ENCODE data around the gene OSBPL9. TPM values are rescaled to one million over a fixed set of nuclear protein-coding genes. Genes with fewer than 3 reads are reported as not detected.

Gene OSBPL9
- total and polyA plus RNA-seq, 2 donors (not counting 1 experiment from before 2014, with no cell fraction given): 23.1 to 59.6 TPM

GRCh38 chr1:51648180-51649109 is 31.6 kb downstream of the OSBPL9 start:
- TF ChIP-seq CTCF (IDR thresholded peaks at IDR 0.05) (no peak), EZH2 (IDR thresholded peaks at IDR 0.05; ENCODE audit: borderline replicate concordance, insufficient read depth, low read depth, low read length, poor library complexity, severe bottlenecking) (no peak)
- 61% methylated on average over 2 of the region's 6 CpGs for WGBS (ENCODE audit: insufficient coverage)
- Histone ChIP-seq H3K27ac (ENCODE audit: low read length in 2 of 2) (no peak overlapping the region), H3K9ac (ENCODE audit: low read length) (no peak overlapping the region), H3K4me3 (ENCODE audit: control extremely low read depth in 1 of 5, extremely low read depth in 1 of 5, insufficient read depth in 1 of 5, low read depth in 2 of 5, low read length in 4 of 5) (no peak overlapping the region), H3K36me3 (replicated peaks in 1 of 2; ENCODE audit: control extremely low read depth in 1 of 2, control insufficient read depth in 1 of 2, extremely low read depth in 1 of 2, insufficient read depth in 2 of 2, low read length in 1 of 2) (peaks cover 1 to 2% of the 10 kb centered on the region in 2 experiments), H3K4me2 (replicated peaks; ENCODE audit: low read depth, low read length, poor library complexity, severe bottlenecking) (no peak overlapping the region), H3K4me1 (ENCODE audit: control insufficient read depth in 2 of 2, insufficient read depth in 2 of 2, low read length in 2 of 2) (no peaks in the 10 kb centered on the region), H4K20me1 (ENCODE audit: control insufficient read depth, insufficient read depth, low read length, poor library complexity, severe bottlenecking) (peaks cover 19% of the 10 kb centered on the region), H3K9me3 (ENCODE audit: control extremely low read depth in 1 of 3, control insufficient read depth in 2 of 3, insufficient read depth in 1 of 3, low read length in 2 of 3) (no peaks in the 10 kb centered on the region), H2AFZ (ENCODE audit: insufficient read depth, low read depth, low read length, poor library complexity, severe bottlenecking) (no peak overlapping the region), H3K79me2 (ENCODE audit: control insufficient read depth, insufficient read depth, low read length) (peaks cover 42% of the 10 kb centered on the region), H3K27me3 (replicated peaks in 1 of 4; ENCODE audit: control extremely low read depth in 1 of 4, control insufficient read depth in 3 of 4, insufficient read depth in 4 of 4, low read length in 3 of 4) (no peaks in the 10 kb centered on the region)
- H3K27me3 Mint-ChIP-seq: no peaks in the 10 kb centered on the region
- POLR2A ChIA-PET: no interaction called here
- ATAC-seq (ENCODE audit: low read depth) (no peak), DNase-seq (no peak)
- H3K4me3 Mint-ChIP-seq: no peak overlapping the region
- H3K27ac Mint-ChIP-seq: no peak overlapping the region
- H3K9me3 Mint-ChIP-seq (ENCODE audit: insufficient read depth): peaks cover 2% of the 10 kb centered on the region
- CTCF ChIA-PET: no interaction called here
- intact Hi-C loops (cut with micrococcal nuclease): no loop called here
- H3K4me1 Mint-ChIP-seq: peaks cover 4% of the 10 kb centered on the region

GRCh38 chr1:51649593-51650091 is 32.8 kb downstream of the OSBPL9 start:
- peaks cover 3% of the 10 kb centered on the region for H3K4me1 Mint-ChIP-seq
- POLR2A ChIA-PET: no interaction called here
- H3K36me3 ChIP-seq (replicated peaks in 1 of 2; ENCODE audit: control extremely low read depth in 1 of 2, control insufficient read depth in 1 of 2, extremely low read depth in 1 of 2, insufficient read depth in 2 of 2, low read length in 1 of 2): peaks cover 1 to 5% of the 10 kb centered on the region in 2 experiments
- H3K79me2 ChIP-seq (ENCODE audit: control insufficient read depth, insufficient read depth, low read length): peaks cover 37% of the 10 kb centered on the region
- H3K27ac ChIP-seq (ENCODE audit: low read length in 2 of 2): no peak overlapping the region
- H3K4me2 ChIP-seq (replicated peaks; ENCODE audit: low read depth, low read length, poor library complexity, severe bottlenecking): no peak overlapping the region
- ATAC-seq (ENCODE audit: low read depth): no peak
- no peaks in the 10 kb centered on the region for H3K27me3 ChIP-seq (replicated peaks in 1 of 4; ENCODE audit: control extremely low read depth in 1 of 4, control insufficient read depth in 3 of 4, insufficient read depth in 4 of 4, low read length in 3 of 4)
- no peak for TF ChIP-seq CTCF (IDR thresholded peaks at IDR 0.05)
- TF ChIP-seq EZH2 (IDR thresholded peaks at IDR 0.05; ENCODE audit: borderline replicate concordance, insufficient read depth, low read depth, low read length, poor library complexity, severe bottlenecking): no peak
- no CpG with 5 or more reads among the region's 4 CpGs for WGBS (ENCODE audit: insufficient coverage)
- no peaks in the 10 kb centered on the region for H3K27me3 Mint-ChIP-seq
- H3K4me1 ChIP-seq (ENCODE audit: control insufficient read depth in 2 of 2, insufficient read depth in 2 of 2, low read length in 2 of 2): no peaks in the 10 kb centered on the region
- H3K9ac ChIP-seq (ENCODE audit: low read length): no peak overlapping the region
- no peak for DNase-seq
- no peak overlapping the region for H3K27ac Mint-ChIP-seq
- no peak overlapping the region for H2AFZ ChIP-seq (ENCODE audit: insufficient read depth, low read depth, low read length, poor library complexity, severe bottlenecking)
- CTCF ChIA-PET: no interaction called here
- peaks cover 16% of the 10 kb centered on the region for H4K20me1 ChIP-seq (ENCODE audit: control insufficient read depth, insufficient read depth, low read length, poor library complexity, severe bottlenecking)
- no peaks in the 10 kb centered on the region for H3K9me3 ChIP-seq (ENCODE audit: control extremely low read depth in 1 of 3, control insufficient read depth in 2 of 3, insufficient read depth in 1 of 3, low read length in 2 of 3)
- peaks cover 2% of the 10 kb centered on the region for H3K9me3 Mint-ChIP-seq (ENCODE audit: insufficient read depth)
- no peak overlapping the region for H3K4me3 Mint-ChIP-seq
- intact Hi-C loops (cut with micrococcal nuclease): no loop called here
- no peak overlapping the region for H3K4me3 ChIP-seq (ENCODE audit: control extremely low read depth in 1 of 5, extremely low read depth in 1 of 5, insufficient read depth in 1 of 5, low read depth in 2 of 5, low read length in 4 of 5)

Measured in B cell (primary cell).